GM23248 (cell line): Measurements from ENCODE around the gene SDC1.

Experiments used
- EZH2 ChIP-seq: fragments of 200-600 bp; sonication (generic); IDR thresholded peaks from 2 replicates; pipeline ENCODE4 v1.6.1; 2018; ENCODE audit warnings: antibody characterized with exemption, mild to moderate bottlenecking; ENCODE audit not compliant: insufficient read depth, poor library complexity, severe bottlenecking
- EZH2phosphoT487 ChIP-seq: fragments of 200-600 bp; sonication (generic); IDR thresholded peaks from 2 replicates; pipeline ENCODE4 v1.6.1; 2018; ENCODE audit warnings: antibody characterized with exemption, moderate library complexity, mild to moderate bottlenecking, low read depth; ENCODE audit not compliant: insufficient read depth

DNA sequence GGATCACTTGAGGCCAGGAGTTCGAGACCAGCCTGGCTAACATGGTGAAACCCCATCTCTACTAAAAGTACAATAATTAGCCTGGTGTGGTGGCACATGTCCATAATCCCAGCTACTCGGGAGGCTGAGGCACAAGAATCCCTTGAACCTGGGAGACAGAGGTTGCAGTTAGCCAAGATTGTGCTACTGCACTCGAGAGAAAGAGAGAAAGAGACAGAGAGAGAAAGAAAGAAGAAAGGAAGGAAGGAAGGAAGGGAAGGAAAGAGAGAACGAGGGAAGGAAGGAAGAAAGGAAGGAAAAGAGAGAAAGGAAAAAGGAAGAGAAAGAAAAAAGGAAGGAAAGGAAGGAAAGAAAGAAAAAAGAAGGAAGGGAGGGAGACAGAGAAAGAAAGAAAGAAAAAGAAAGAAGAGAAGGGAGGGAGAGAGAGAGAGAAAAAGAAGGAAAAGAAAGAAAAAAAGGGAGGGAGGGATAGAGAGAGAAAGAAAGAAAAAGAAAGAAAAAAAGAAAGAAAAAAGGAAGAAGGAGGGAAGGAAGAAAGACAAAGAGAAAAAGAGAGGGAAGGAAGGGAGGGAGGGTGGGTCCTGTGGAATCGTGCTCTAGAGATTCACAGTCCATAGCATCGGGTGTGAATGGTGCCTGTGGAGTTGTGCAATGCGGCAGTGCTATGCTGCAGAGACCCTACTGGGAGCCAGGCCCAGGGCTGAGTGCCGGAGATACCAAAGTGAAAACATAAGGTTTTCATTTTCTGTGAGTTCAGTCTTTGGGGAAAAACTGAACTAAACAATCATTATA, 4.6 kb upstream of the SDC1 start:
- TF ChIP-seq EZH2phosphoT487 (no peak), EZH2 (no peak)
